Ascending aorta (tissue), 2 donors: ENCODE results near the gene CR1L. TPM values are rescaled to one million over a fixed set of nuclear protein-coding genes. Genes with fewer than 3 reads are reported as not detected.
"Not testable (repeated sequence)": the region's sequence is repeated elsewhere in the genome, so short reads cannot be mapped to it uniquely, and the experiment has no call there.

Experiments used
- DNase-seq, 2 donors: peaks; one replicate each; pipeline ENCODE4 v3.0.0-alpha.2; 2019; ENCODE audit warnings: low spot score in 2 of 2
- H3K27ac ChIP-seq, 2 donors: fragments of 200-600 bp; sonication (generic); one replicate each; pipeline ENCODE4 v1.5.1; 2016 to 2017; ENCODE audit warnings: mild to moderate bottlenecking in 1 of 2
- H3K27me3 ChIP-seq: fragments of 200-600 bp; sonication (generic); one replicate; pipeline ENCODE4 v1.5.1; 2017
- H3K36me3 ChIP-seq, 2 donors: fragments of 200-600 bp; sonication (generic); one replicate each; pipeline ENCODE4 v1.5.1; 2016
- H3K4me1 ChIP-seq, 2 donors: fragments of 200-600 bp; sonication (generic); one replicate each; pipeline ENCODE4 v1.5.1; 2016 to 2017; ENCODE audit warnings: mild to moderate bottlenecking in 1 of 2
- H3K4me3 ChIP-seq, 2 donors: fragments of 200-600 bp; sonication (generic); one replicate each; pipeline ENCODE4 v1.5.1; 2016 to 2017; ENCODE audit warnings: mild to moderate bottlenecking in 1 of 2
- H3K9me3 ChIP-seq, 2 donors: fragments of 200-600 bp; sonication (generic); one replicate each; pipeline ENCODE4 v1.5.1; 2016
- CTCF ChIP-seq, 3 experiments: fragments of 200-600 bp in 2 of 3; fragments of 450-650 bp in 1 of 3; sonication (generic) in 2 of 3; IDR thresholded peaks; one replicate each; pipeline ENCODE4 v1.5.1; 2016 to 2019; ENCODE audit warnings: antibody characterized with exemption in 3 of 3, mild to moderate bottlenecking in 1 of 3, moderate library complexity in 1 of 3
- intact Hi-C: fragments of 100-400 bp; cut with DNase I; formaldehyde crosslinking; loops from one replicate; pipeline ENCODE4 v1.15.1; 2023
- total RNA-seq: library from RNA; depleted of rRNA; stranded (reverse); fragments of >200 nt; gene quantifications from one replicate; pipeline ENCODE4 v1.1.0, GENCODE V29; 2016

Gene CR1L
- total RNA-seq, 1 donor from 2014 or later: not detected

- no peak for DNase-seq
- TF ChIP-seq CTCF (IDR thresholded peaks at IDR 0.05): no peak
- H3K4me3 ChIP-seq: no peak overlapping the region
- intact Hi-C loops: no loop called here
- H3K27me3 ChIP-seq: no peaks in the 10 kb centered on the region
- H3K27ac ChIP-seq: no peak overlapping the region
- H3K4me1 ChIP-seq: no peaks in the 10 kb centered on the region
- no peaks in the 10 kb centered on the region for H3K36me3 ChIP-seq
- no peaks in the 10 kb centered on the region for H3K9me3 ChIP-seq
Measured at GRCh38 chr1:207703712-207704111, 58.8 kb downstream of the CR1L start.

DNA sequence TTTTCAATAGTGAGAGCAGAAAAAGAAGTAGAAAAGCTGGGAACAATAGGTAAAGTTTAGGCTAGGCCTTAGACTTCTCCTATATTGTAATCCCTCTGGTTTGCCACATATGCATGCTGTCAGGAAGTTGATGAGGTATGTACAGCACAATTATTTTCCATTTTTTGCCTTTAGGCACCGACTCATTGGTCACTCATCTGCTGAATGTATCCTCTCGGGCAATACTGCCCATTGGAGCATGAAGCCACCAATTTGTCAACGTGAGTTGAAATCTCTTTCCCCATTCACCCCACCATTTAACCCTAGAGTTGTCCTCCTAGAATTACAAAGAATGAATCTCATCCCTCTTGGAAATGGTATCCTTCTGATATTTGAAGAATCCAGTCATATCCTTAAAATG is 63.1 kb downstream of the CR1L start:
- intact Hi-C loops, DNase-seq, H3K27me3 ChIP-seq, H3K9me3 ChIP-seq, H3K4me1 ChIP-seq, H3K27ac ChIP-seq, H3K4me3 ChIP-seq, H3K36me3 ChIP-seq: not testable (repeated sequence)

DNA sequence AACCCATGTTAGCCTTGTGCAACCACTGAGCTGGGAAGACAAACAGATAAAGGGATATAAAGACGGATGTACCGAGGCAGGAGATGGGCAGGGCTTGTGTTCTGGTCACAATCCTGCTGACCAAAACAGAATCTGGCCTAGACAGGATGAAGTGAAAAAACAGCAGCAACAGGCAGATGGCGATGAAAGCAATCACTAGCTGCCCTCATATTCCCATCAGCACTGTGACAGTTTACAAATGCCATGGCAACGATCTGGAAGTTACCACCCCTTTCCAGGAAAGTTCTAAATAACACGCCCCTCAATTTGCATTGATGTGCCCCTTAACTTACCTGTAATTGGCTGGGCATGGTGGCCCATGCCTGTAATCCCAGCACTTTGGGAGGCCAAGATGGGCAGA is 66.4 kb downstream of the CR1L start:
- Histone ChIP-seq H3K4me1 (no peaks in the 10 kb centered on the region), H3K9me3 (no peaks in the 10 kb centered on the region), H3K36me3 (no peaks in the 10 kb centered on the region), H3K4me3 (no peak overlapping the region), H3K27me3 (no peaks in the 10 kb centered on the region), H3K27ac (no peak overlapping the region)
- intact Hi-C loops: no loop called here
- no peak for TF ChIP-seq CTCF (IDR thresholded peaks at IDR 0.05)
- no peak for DNase-seq

- H3K9me3 ChIP-seq, DNase-seq, H3K4me3 ChIP-seq, H3K27me3 ChIP-seq, H3K36me3 ChIP-seq, H3K27ac ChIP-seq, intact Hi-C loops, H3K4me1 ChIP-seq: not testable (repeated sequence)
Measured at GRCh38 chr1:207712701-207713100, 67.8 kb downstream of the CR1L start.

DNA sequence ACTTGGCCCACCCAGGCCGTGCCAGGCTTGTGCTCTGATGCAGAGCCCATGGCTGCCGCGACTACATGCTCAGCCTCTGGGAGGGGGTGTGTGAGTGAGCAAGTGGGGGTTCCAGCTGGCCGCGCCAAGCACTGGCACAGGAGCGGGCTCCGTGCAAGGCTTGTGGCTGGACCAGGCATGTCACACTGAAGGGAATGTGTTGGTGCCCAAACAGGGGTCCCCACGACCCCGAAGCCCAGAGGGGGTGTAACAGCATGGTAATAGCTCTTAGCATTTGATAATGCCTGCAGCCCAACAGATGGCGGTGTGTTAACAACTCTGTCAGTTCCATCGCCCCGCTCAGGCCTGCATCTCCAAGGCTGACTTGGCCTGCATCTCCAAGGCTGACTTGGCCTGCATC is 68.6 kb downstream of the CR1L start:
- TF ChIP-seq CTCF (IDR thresholded peaks at IDR 0.05): no peak
- intact Hi-C loops: no loop called here
- Histone ChIP-seq H3K4me1 (no peaks in the 10 kb centered on the region), H3K36me3 (no peaks in the 10 kb centered on the region), H3K4me3 (no peak overlapping the region), H3K9me3 (no peaks in the 10 kb centered on the region), H3K27ac (no peak overlapping the region), H3K27me3 (no peaks in the 10 kb centered on the region)
- no peak for DNase-seq

DNA sequence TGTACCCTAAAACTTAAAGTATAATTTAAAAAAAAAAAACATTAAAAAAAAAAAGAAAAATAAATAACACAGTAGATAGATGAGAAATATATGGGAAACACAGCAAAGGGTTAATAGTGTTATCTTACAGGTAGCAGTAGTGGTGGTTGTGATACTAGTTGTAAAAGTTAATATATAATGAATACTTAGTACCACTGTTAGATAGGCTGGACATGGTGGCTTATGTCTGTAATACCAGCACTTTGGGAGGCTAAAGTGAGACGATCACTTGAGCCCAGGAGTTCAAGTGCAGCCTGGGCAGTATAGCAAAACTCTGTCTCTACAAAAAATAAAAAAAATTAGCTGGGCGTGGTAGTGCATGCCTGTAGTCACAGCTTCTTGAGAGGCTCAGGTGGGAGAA is 74.3 kb downstream of the CR1L start:
- Histone ChIP-seq H3K4me3 (no peak overlapping the region), H3K4me1 (no peaks in the 10 kb centered on the region), H3K27ac (no peak overlapping the region), H3K36me3 (no peaks in the 10 kb centered on the region), H3K27me3 (no peaks in the 10 kb centered on the region), H3K9me3 (no peaks in the 10 kb centered on the region)
- DNase-seq: no peak
- no peak for TF ChIP-seq CTCF (IDR thresholded peaks at IDR 0.05)
- intact Hi-C loops: no loop called here

- H3K9me3 ChIP-seq: not testable (repeated sequence)
Measured at GRCh38 chr1:207728200-207728858, 83.4 kb downstream of the CR1L start.

DNA sequence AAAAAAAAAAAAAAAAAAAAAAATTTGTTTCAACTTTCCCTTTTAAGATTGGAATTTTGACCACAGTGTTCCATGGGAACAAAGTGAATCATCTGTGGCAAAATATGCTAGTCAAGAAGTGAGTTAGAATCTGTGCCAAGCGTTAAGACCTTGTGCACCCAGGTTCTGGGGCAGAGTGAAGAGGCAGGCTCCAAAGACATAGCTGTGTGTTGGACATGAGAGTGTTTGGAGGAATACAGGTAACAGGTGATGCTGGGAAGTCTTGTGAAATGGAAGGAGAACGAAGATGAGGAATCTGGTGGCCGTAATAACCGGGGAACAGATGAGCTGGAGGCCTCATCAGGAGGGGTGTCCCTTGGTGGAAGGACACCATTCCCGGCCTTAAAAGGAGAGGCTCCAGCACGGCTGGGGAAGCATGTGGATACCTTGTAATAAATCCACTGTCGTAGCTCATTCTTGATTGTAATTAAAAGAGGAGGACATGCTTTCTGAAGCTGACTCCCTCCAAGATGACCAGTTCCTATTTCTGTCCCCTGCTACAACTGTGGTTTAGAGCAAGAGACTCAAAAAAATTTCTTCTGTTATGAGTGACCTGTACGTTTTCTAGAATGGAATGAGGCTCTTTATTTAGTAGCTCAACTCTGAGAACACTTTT is 92.7 kb downstream of the CR1L start:
- H3K27ac ChIP-seq, H3K4me3 ChIP-seq, intact Hi-C loops, DNase-seq, H3K36me3 ChIP-seq, H3K27me3 ChIP-seq, H3K9me3 ChIP-seq, H3K4me1 ChIP-seq: not testable (repeated sequence)

More at GRCh38 chr1:207728200-207728858, 83.4 kb downstream of the CR1L start:
- H3K4me3 ChIP-seq, H3K27ac ChIP-seq, H3K36me3 ChIP-seq, H3K27me3 ChIP-seq, H3K4me1 ChIP-seq, intact Hi-C loops, DNase-seq: not testable (repeated sequence)

GRCh38 chr1:207738158-207738659 is 93.3 kb downstream of the CR1L start:
- intact Hi-C loops, H3K4me3 ChIP-seq, H3K36me3 ChIP-seq, H3K27me3 ChIP-seq, H3K27ac ChIP-seq, H3K9me3 ChIP-seq, H3K4me1 ChIP-seq, DNase-seq: not testable (repeated sequence)
